NB4 (cell line): ENCODE measurements around the gene MCRIP1.

Experiments used
- CTCF ChIP-seq: IDR thresholded peaks from one replicate; pipeline ENCODE4 v1.5.1; 2012; ENCODE audit warnings: low read depth, low read length
- MAX ChIP-seq: IDR thresholded peaks from 2 replicates; pipeline ENCODE4 v1.6.1; 2011; ENCODE audit warnings: low read depth, low read length
- POLR2A ChIP-seq: IDR thresholded peaks from 2 replicates; pipeline ENCODE4 v1.6.1; 2011; ENCODE audit warnings: mild to moderate bottlenecking; ENCODE audit not compliant: insufficient read length; ENCODE audit errors: extremely low read depth

GRCh38 chr17:81879121-81879520 is 46.0 kb upstream of the MCRIP1 start:
- TF ChIP-seq CTCF (no peak), POLR2A (no peak), MAX (no peak)
